GM19324 (cell line): ENCODE data around the gene CNGA2.
"Not testable (repeated sequence)": the region's sequence is repeated elsewhere in the genome, so short reads cannot be mapped to it uniquely, and the experiment has no call there.

ENCODE experiments used
- ATAC-seq: cut with Tn5 transposase; IDR thresholded peaks from one replicate; pipeline ENCODE4 v1.9.1; 2021; ENCODE audit warnings: mild to moderate bottlenecking, moderate library complexity; ENCODE audit not compliant: unreplicated experiment, low FRiP score

Gene CNGA2

DNA sequence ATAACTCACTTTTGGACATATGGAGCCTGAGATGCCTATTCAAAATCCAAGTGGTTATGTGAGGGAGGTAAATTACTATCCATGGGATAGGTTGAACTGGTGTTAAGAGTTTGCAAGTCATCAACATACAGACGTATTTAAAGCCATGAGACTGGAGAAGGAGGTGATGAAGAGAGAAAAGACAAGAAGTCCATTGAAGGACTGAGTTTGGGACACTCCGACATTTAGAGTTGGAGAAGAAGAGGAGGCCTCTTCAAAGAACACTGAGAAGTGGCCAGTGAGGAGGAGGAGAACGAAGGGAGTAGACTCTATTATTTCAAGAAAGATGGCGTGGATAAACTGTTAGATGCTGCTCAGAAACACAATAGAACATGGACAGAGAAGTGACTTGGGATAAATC is at the start of gene CNGA2:
TSS of gene CNGA2 (plus strand) at position 301 of the 400 bp plus-strand sequence. CDS start 3,738 bp downstream, outside the sequence.
- no peak for ATAC-seq

DNA sequence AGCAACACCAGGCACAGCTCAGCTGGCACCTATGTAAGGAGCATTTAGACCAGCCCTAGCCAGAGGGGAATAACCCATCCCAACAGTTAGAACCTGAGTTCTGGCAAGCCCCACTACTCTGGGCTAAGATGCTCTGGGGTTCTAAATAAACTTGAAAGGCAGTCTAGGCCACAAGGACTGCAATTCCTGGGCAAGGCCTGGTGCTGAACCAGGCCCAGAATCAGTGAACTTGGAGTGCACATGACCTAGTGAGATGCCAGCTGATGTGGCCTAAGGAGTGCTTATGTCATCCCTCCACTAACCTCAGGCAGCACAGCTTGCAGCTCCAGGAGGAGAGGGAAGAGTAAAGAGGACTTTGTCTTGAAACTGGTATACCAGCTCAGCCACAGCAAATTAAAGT is 46.9 kb upstream of the CNGA2 start:
- ATAC-seq, result no peak

- ATAC-seq, result no peak
Observed at GRCh38 chrX:151688695-151689094, 45.9 kb upstream of the CNGA2 start.

GRCh38 chrX:151692825-151693224 is 41.7 kb upstream of the CNGA2 start:
- ATAC-seq, result no peak

- no peak for ATAC-seq
Observed at GRCh38 chrX:151694121-151694520, 40.4 kb upstream of the CNGA2 start.

GRCh38 chrX:151694661-151695582 is 39.6 kb upstream of the CNGA2 start, which contains the start of gene PRRG3:
TSS of gene PRRG3 (plus strand) at chrX:151695458. CDS start at chrX:151698815, 3,357 bp downstream.
- no peak for ATAC-seq

- no peak for ATAC-seq
Observed at GRCh38 chrX:151695583-151696340, 38.8 kb upstream of the CNGA2 start.

DNA sequence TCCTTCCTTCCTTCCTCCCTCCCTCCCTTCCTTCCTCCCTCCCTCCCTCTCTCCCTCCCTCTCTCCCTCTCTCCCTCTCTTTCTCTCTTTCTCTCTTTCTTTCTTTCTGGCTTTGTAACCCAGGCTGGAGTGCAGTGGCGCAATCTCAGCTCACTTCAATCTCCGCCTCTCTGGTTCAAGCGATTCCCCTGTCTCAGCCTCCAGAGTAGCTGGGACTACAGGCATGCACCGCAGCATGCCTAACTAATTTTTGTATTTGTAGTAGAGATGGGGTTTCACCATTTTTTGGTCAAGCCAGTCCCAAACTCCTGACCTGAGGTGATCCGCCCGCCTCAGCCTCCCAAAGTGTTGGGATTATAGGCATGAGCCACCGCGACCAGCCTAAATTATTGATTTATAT is 37.5 kb upstream of the CNGA2 start:
- not testable (repeated sequence) for ATAC-seq

- ATAC-seq, result no peak
Observed at GRCh38 chrX:151697522-151697921, 37.0 kb upstream of the CNGA2 start.

DNA sequence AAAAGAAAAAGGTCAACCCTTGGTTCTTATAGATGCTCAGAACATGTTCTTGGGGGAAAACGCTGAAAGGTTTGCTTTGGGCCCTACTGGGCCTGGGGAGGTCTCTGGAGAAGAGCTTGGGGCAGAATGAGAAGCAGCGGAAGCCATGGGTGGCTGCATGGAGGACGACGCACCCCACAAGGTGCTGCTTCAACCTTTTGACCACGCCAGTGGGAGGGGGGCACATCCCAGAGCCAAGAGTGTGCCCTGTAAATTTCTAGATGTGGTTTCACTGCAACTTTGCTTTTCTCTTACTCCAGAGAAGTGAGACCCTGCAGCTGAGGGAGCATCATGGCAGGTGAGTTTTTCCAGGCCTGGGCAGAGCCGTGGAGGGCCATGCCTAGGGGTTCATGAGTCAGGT is 36.1 kb upstream of the CNGA2 start:
- no peak for ATAC-seq

GRCh38 chrX:151699746-151700145 is 34.8 kb upstream of the CNGA2 start:
- no peak for ATAC-seq

GRCh38 chrX:151700581-151700980 is 34.0 kb upstream of the CNGA2 start:
- no peak for ATAC-seq

- ATAC-seq, result no peak
Observed at GRCh38 chrX:151701071-151701470, 33.5 kb upstream of the CNGA2 start.

GRCh38 chrX:151701531-151701930 is 33.0 kb upstream of the CNGA2 start:
- ATAC-seq, result no peak

DNA sequence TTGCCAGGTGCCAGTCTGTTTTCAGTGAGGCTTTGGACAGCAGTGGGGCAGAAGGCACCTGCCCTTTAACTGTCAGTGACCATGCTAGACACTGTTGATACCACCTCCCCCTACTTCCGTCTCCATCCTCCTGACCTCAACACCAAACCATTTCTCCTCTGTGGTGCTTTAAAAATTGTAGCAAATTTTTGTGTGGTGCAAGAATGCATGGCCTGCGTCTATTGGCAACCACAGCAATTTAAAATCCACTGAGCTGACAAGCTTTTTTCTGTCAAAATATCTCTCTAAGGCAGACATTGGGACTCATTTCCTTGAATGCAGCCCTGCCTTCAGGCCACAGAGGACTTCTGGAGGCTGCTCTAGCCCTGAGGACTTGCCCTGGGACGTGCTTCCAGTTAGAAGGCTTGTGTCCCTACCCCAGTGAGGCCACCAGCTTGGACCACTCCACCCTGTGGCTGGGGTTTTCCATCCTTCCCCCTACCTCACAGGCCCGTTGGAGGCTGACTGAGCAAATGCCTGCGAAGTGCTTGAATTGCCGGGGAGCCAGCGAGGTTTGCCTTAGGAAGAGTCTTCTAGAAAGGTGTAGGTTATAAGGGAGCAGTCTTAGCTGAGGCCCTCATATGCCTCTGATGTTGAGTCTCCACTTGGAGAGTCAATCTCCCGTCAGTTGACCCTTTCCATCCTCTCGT is 32.4 kb upstream of the CNGA2 start:
- no peak for ATAC-seq

GRCh38 chrX:151702741-151703340 is 31.7 kb upstream of the CNGA2 start:
- no peak for ATAC-seq

DNA sequence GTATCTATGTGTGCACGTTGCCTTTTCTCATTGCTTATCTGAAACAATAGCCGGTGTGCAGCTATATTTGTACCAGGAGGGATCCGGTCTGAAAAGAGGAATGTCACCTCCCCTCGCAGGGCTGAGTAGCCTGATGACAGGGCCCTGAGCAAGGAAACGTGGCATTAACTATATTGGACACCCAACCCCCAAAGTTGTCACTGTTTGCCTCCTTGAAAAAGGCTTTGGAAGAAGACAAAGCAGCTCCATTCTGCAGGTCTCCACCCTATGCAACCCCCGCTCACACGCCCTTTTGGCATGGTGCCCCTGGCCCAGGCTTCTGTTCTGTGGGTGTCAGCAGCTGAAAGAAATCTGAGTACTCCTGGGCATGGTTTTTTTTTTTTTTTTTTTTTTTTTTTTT is 31.1 kb upstream of the CNGA2 start:
- ATAC-seq, result no peak

DNA sequence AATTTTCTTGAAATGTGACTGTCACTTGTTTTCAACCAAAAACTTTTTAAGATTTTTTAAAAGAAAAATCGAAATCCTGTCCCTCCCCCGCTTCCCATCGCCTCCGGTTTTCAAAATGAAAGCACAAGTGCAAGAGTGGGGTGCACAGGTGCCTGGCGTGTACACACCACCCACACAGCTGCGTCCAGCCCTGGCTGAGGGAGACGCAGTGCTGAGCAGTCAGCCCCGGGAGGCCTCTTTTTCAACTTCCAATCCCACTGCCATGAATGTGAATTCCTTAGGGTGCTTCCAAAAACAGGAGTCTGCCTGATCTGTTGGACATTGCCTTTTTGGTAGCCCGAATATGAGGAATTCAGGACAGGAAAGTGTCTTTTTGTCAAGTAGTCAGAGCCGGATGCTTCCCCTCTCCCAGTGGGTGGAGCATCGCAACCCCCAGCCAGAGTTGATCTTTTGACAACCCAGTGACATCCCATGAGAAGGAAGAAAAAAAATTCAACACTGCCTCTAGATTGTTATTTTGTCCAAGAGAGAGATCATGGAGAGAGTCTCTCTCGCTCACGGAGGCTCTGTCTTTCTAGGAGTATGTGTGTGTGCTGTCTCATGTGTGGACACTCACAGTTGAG is 30.4 kb upstream of the CNGA2 start:
- no peak for ATAC-seq

DNA sequence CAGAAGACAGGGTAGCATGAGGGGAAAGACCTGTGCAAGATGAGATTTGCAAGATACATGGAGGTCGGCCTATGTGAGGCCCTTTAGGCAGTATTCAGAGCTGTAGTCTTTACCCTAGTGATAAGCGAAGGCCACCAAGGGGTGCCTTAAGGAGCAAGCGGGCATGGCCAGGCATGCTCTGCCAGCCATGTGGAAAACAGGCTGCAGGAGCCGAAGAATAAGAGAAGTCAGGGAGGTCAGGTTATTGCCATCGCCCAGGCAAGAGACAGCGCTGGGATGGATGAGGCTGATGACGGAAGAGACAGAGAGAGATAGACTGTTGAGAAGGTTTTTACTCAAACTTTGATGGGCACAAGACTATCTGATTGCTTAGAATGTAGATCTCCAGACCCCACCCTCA is 25.7 kb upstream of the CNGA2 start:
- ATAC-seq, result no peak

GRCh38 chrX:151710457-151710856 is 24.1 kb upstream of the CNGA2 start:
- ATAC-seq, result no peak
